ENCODE data around the gene GAGE12J.
"Not testable (repeated sequence)": the region's sequence is repeated elsewhere in the genome, so short reads cannot be mapped to it uniquely, and the experiment has no call there.

GAGE12J gene, protein sequence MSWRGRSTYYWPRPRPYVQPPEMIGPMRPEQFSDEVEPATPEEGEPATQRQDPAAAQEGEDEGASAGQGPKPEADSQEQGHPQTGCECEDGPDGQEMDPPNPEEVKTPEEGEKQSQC

DNA sequence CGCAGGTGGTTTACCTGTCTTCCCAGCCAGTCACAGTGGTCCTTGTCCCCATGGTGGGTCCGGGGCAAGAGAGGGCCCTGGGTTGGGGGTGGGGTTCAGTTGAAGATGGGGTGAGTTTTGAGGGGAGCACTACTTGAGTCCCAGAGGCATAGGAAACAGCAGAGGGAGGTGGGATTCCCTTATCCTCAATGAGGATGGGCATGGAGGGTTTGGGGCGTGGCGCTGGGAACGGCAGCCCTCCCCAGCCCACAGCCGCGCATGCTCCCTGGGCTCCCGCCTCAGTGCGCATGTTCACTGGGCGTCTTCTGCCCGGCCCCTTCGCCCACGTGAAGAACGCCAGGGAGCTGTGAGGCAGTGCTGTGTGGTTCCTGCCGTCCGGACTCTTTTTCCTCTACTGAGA, at the start of gene GAGE12J:
Gene GAGE12J (plus strand): TSS at position 301 of the 400 bp plus-strand sequence. CDS start 1,157 bp downstream, outside the sequence.
- not testable (repeated sequence) for H3K9me3 ChIP-seq (ENCODE audit: control insufficient read depth, insufficient read depth, low read length); H3K4me3 ChIP-seq (ENCODE audit: low read length); H3K27ac ChIP-seq (ENCODE audit: low read length); H3K27me3 ChIP-seq (ENCODE audit: control insufficient read depth, insufficient read depth, low read length); H3K4me1 ChIP-seq (ENCODE audit: control insufficient read depth, insufficient read depth, low read length); H3K36me3 ChIP-seq (ENCODE audit: control insufficient read depth, insufficient read depth, low read length); DNase-seq (ENCODE audit: low read depth, low spot score)
- no CpG with 5 or more reads among the region's 16 CpGs for WGBS (ENCODE audit: insufficient coverage, insufficient read length)

DNA sequence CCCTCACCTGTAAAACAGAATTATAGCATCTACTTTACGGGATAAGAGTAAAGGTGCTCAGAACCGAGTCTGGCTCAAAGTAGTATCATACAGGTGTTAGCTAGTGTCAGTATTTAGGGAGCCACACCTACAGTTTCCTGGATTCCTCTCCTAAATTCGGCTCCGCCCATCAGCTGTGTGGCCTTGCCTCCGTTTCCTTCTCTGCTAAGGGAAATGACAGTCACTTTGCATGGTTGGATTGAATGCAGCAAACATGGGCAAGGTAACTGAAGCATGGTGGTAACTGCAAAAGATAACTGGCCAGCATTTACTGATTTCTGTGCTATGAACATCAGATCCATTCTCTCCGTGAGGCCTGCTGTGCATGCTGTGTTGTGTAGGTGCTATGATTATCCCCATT, 49.4 kb upstream of the GAGE12J start:
- H3K27ac ChIP-seq (ENCODE audit: low read length): no peak overlapping the region
- H3K27me3 ChIP-seq (ENCODE audit: control insufficient read depth, insufficient read depth, low read length): no peaks in the 10 kb centered on the region
- no peaks in the 10 kb centered on the region for H3K36me3 ChIP-seq (ENCODE audit: control insufficient read depth, insufficient read depth, low read length)
- no peak overlapping the region for H3K4me3 ChIP-seq (ENCODE audit: low read length)
- DNase-seq (ENCODE audit: low read depth, low spot score): no peak
- WGBS (ENCODE audit: insufficient coverage, insufficient read length): no CpG with 5 or more reads among the region's 6 CpGs
- H3K9me3 ChIP-seq (ENCODE audit: control insufficient read depth, insufficient read depth, low read length): no peaks in the 10 kb centered on the region
- H3K4me1 ChIP-seq (ENCODE audit: control insufficient read depth, insufficient read depth, low read length): peaks cover 2% of the 10 kb centered on the region; the same call in 1 of the 2 replicates

DNA sequence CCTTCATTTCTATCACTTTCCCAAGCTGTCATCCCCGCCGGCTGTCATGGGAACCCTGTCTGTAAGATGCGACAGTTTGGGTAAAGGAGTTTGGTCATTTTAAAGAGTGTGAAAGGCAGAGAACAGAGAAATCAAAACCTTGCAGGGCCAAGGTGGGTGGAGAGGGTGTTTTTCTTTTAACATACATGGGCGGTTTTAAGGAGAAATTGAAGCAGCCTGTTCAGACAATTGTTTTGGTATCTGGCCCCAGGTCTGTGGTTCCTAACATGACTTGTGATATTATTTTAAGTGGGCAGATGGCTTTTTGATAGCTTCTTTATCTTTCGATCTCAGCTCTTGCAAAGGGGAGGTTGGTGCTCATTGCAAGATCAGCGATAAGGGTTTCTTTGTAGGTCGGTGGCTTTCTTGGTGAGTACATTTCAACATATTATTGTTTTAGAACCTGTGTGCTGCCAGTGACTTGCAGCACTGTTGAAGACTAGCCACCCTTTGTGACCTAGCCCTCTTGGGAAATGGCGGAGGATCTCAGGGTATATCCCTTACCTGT, 48.6 kb upstream of the GAGE12J start:
- no peak for DNase-seq (ENCODE audit: low read depth, low spot score)
- no peaks in the 10 kb centered on the region for H3K9me3 ChIP-seq (ENCODE audit: control insufficient read depth, insufficient read depth, low read length)
- no peak overlapping the region for H3K4me3 ChIP-seq (ENCODE audit: low read length)
- no peaks in the 10 kb centered on the region for H3K27me3 ChIP-seq (ENCODE audit: control insufficient read depth, insufficient read depth, low read length)
- WGBS (ENCODE audit: insufficient coverage, insufficient read length): no CpG with 5 or more reads among the region's 8 CpGs
- no peak overlapping the region for H3K27ac ChIP-seq (ENCODE audit: low read length)
- H3K36me3 ChIP-seq (ENCODE audit: control insufficient read depth, insufficient read depth, low read length): no peaks in the 10 kb centered on the region
- peaks cover 2% of the 10 kb centered on the region; the same call in 1 of the 2 replicates for H3K4me1 ChIP-seq (ENCODE audit: control insufficient read depth, insufficient read depth, low read length)

DNA sequence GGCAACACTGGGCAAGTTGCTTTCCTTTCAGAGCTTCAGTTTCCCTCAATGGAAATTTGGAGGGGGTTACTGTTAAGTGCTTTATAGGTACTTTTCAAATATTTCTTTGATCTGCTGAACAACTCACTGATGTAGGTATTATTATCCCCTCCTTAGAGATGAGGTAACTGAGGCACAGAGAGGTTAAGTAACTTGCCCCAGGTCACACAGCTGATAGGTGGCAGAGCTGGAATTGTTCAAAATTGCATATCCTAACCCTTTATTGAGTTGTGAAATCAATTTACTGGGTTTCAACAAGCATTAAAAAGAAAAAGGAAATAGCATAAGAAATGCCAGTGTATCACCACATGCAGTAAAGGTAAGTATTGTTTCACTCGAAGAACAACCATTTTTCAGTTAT, 45.6 kb upstream of the GAGE12J start:
- no peaks in the 10 kb centered on the region for H3K4me1 ChIP-seq (ENCODE audit: control insufficient read depth, insufficient read depth, low read length)
- no peak overlapping the region for H3K27ac ChIP-seq (ENCODE audit: low read length)
- no CpG with 5 or more reads among the region's 1 CpG for WGBS (ENCODE audit: insufficient coverage, insufficient read length)
- H3K36me3 ChIP-seq (ENCODE audit: control insufficient read depth, insufficient read depth, low read length): no peaks in the 10 kb centered on the region
- no peak for DNase-seq (ENCODE audit: low read depth, low spot score)
- H3K27me3 ChIP-seq (ENCODE audit: control insufficient read depth, insufficient read depth, low read length): no peaks in the 10 kb centered on the region
- no peak overlapping the region for H3K4me3 ChIP-seq (ENCODE audit: low read length)
- no peaks in the 10 kb centered on the region for H3K9me3 ChIP-seq (ENCODE audit: control insufficient read depth, insufficient read depth, low read length)

DNA sequence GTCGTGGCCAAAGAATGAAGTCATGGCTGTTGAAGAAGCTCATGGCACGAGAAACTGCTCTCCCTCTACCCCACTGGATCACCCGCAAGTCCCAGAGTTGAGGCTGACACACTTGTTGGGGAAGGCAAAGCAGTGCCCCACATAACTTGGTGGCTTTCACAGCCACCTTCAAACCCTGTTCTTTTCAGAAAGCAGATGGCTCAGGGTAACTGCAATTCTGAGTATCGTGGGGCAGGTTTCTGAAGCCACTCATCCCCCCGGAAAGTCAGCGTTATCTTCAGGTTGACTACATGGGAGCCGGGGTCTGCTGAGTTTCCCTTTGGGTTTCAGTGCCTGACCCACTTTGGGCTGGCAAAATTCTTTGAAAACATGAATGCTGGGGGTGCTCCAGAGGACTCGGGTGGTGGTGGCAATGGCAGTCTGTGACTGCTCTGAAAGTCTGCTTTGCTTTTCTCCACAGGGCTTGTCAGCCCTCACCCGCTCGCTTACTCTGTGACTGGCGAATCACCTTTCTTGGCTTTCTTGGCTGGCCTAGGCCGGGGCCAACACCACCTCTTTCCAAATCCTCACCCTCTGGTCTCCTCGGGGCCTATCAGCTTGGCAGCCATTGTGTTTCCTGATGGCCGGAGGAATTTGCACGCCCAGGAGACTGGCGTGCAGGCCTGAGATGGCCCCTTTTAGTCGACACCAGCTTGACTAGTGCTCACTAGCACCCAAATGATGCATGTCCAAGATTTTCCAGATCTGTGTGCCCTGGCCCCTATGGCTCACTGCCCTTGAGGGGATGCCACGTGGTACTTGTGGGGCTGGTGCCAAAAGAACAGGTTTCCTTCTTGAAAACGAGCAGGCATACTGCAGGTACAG, 44.9 kb upstream of the GAGE12J start:
- DNase-seq (ENCODE audit: low read depth, low spot score): no peak
- Histone ChIP-seq H3K27me3 (ENCODE audit: control insufficient read depth, insufficient read depth, low read length) (no peaks in the 10 kb centered on the region), H3K27ac (ENCODE audit: low read length) (no peak overlapping the region), H3K4me3 (ENCODE audit: low read length) (no peak overlapping the region), H3K9me3 (ENCODE audit: control insufficient read depth, insufficient read depth, low read length) (no peaks in the 10 kb centered on the region), H3K4me1 (ENCODE audit: control insufficient read depth, insufficient read depth, low read length) (no peaks in the 10 kb centered on the region), H3K36me3 (ENCODE audit: control insufficient read depth, insufficient read depth, low read length) (no peaks in the 10 kb centered on the region)
- no CpG with 5 or more reads among the region's 19 CpGs for WGBS (ENCODE audit: insufficient coverage, insufficient read length)

DNA sequence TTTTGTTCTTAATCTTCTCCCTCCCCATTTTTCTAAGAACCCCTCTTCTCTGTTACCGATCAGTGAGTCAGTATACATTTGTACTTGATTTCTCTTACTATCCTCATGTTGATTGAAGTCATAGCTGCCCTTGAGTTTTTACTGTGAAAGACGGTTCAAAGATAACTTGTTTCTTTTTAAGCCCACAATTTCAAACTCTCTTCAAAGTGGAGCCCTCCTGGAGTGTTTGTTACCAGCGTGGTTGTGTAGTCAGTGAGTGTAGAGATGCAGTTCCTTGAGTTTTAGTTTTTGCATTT, 44.4 kb upstream of the GAGE12J start:
- Histone ChIP-seq H3K27ac (ENCODE audit: low read length) (no peak overlapping the region), H3K9me3 (ENCODE audit: control insufficient read depth, insufficient read depth, low read length) (no peaks in the 10 kb centered on the region), H3K27me3 (ENCODE audit: control insufficient read depth, insufficient read depth, low read length) (no peaks in the 10 kb centered on the region), H3K4me1 (ENCODE audit: control insufficient read depth, insufficient read depth, low read length) (peaks cover under 1% of the 10 kb centered on the region; the same call in 1 of the 2 replicates), H3K4me3 (ENCODE audit: low read length) (no peak overlapping the region), H3K36me3 (ENCODE audit: control insufficient read depth, insufficient read depth, low read length) (no peaks in the 10 kb centered on the region)
- no CpG with 5 or more reads among the region's 3 CpGs for WGBS (ENCODE audit: insufficient coverage, insufficient read length)
- no peak for DNase-seq (ENCODE audit: low read depth, low spot score)

DNA sequence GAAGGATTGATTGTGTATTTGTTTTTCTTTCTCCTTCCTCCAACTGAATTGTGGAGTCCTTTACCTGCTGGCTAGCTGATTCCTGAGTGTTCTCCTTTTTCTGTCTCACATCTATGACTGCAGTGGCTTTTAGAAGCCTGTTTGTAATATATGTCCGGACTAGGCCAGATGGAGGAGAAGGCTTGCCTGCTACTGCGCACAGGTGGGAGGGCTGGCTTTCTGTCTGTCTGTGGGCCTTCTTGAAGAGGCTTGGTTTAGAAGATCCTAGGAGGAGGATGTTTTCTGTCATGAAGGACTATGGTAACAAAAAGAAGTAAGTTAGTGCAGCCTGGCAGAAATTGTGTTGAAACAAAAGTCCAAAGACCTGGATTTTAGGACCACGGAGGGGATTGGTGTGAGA, 43.8 kb upstream of the GAGE12J start:
- H3K4me3 ChIP-seq (ENCODE audit: low read length): no peak overlapping the region
- peaks cover 2% of the 10 kb centered on the region; the same call in 1 of the 2 replicates for H3K4me1 ChIP-seq (ENCODE audit: control insufficient read depth, insufficient read depth, low read length)
- no peak overlapping the region for H3K27ac ChIP-seq (ENCODE audit: low read length)
- DNase-seq (ENCODE audit: low read depth, low spot score): no peak
- WGBS (ENCODE audit: insufficient coverage, insufficient read length): no CpG with 5 or more reads among the region's 3 CpGs
- H3K9me3 ChIP-seq (ENCODE audit: control insufficient read depth, insufficient read depth, low read length): no peaks in the 10 kb centered on the region
- no peaks in the 10 kb centered on the region for H3K27me3 ChIP-seq (ENCODE audit: control insufficient read depth, insufficient read depth, low read length)
- no peaks in the 10 kb centered on the region for H3K36me3 ChIP-seq (ENCODE audit: control insufficient read depth, insufficient read depth, low read length)

DNA sequence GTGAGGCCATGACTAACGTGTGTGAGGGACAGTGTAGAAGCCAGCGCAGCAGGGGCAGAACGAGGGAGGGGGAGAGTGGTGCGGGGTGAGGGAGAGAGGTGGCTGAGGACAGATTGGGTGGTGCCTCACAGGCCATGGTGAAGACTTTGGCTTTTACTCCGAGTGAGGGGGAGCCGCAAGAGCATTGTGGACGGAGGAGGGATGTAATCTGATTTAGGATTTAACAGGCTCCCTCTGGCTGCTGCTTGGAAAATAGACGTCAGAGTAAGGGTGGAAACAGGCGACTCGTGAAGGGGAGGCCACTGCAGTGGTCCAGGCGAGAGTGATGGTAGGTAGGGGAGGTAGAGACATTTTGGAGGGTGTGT, 39.2 kb upstream of the GAGE12J start:
- no peak for DNase-seq (ENCODE audit: low read depth, low spot score)
- no CpG with 5 or more reads among the region's 11 CpGs for WGBS (ENCODE audit: insufficient coverage, insufficient read length)
- peaks cover 2% of the 10 kb centered on the region; the same call in 1 of the 2 replicates for H3K4me1 ChIP-seq (ENCODE audit: control insufficient read depth, insufficient read depth, low read length)
- H3K36me3 ChIP-seq (ENCODE audit: control insufficient read depth, insufficient read depth, low read length): no peaks in the 10 kb centered on the region
- H3K27me3 ChIP-seq (ENCODE audit: control insufficient read depth, insufficient read depth, low read length): no peaks in the 10 kb centered on the region
- H3K9me3 ChIP-seq (ENCODE audit: control insufficient read depth, insufficient read depth, low read length): no peaks in the 10 kb centered on the region
- no peak overlapping the region for H3K4me3 ChIP-seq (ENCODE audit: low read length)
- no peak overlapping the region for H3K27ac ChIP-seq (ENCODE audit: low read length)

DNA sequence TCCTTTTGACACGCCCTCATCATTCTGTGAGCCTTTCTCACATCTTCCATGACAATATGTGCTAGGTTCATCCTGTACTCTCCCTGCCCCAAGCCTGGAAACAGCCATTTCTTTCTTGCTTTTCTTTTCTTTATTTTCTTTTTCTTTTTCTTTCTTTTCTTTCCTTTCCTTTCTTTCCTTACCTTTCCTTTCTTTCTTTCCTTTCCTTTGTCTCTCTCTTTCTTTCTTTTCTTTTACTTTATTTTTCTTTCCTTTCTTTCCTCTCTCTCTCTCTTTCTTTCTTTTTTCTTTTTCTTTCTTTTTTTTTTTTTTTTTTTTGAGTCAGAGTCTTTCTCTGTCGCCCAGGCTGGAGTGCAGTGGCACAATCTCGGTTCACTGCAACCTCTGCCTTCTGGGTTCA, 37.6 kb upstream of the GAGE12J start:
- Histone ChIP-seq H3K36me3 (ENCODE audit: control insufficient read depth, insufficient read depth, low read length) (no peaks in the 10 kb centered on the region), H3K4me3 (ENCODE audit: low read length) (no peak overlapping the region), H3K9me3 (ENCODE audit: control insufficient read depth, insufficient read depth, low read length) (no peaks in the 10 kb centered on the region), H3K27me3 (ENCODE audit: control insufficient read depth, insufficient read depth, low read length) (no peaks in the 10 kb centered on the region), H3K27ac (ENCODE audit: low read length) (no peak overlapping the region), H3K4me1 (ENCODE audit: control insufficient read depth, insufficient read depth, low read length) (peaks cover 2% of the 10 kb centered on the region; the same call in 1 of the 2 replicates)
- no peak for DNase-seq (ENCODE audit: low read depth, low spot score)
- WGBS (ENCODE audit: insufficient coverage, insufficient read length): no CpG with 5 or more reads among the region's 3 CpGs

DNA sequence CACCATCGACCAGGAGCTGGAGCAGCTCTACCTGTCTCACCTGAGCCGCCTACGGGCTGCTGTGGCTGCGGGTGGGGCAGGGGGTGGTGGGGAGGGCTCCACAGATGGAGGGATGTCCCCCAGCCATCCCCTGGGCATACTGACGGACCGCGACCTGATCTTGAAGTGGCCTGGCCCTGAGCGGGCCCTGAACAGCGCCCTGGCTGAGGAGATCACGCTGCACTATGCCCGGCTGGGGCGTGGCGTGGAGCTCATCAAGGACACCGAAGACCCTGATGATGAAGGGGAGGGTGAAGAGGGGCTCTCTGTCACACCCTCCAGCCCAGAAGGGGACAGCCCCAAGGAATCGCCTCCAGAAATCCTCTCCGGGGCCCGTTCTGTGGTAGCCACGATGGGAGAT, 35.7 kb upstream of the GAGE12J start:
- Histone ChIP-seq H3K4me1 (ENCODE audit: control insufficient read depth, insufficient read depth, low read length) (peaks cover 2% of the 10 kb centered on the region; the same call in 1 of the 2 replicates), H3K9me3 (ENCODE audit: control insufficient read depth, insufficient read depth, low read length) (no peaks in the 10 kb centered on the region), H3K27me3 (ENCODE audit: control insufficient read depth, insufficient read depth, low read length) (no peaks in the 10 kb centered on the region), H3K27ac (ENCODE audit: low read length) (no peak overlapping the region), H3K36me3 (ENCODE audit: control insufficient read depth, insufficient read depth, low read length) (no peaks in the 10 kb centered on the region), H3K4me3 (ENCODE audit: low read length) (no peak overlapping the region)
- no peak for DNase-seq (ENCODE audit: low read depth, low spot score)
- WGBS (ENCODE audit: insufficient coverage, insufficient read length): no CpG with 5 or more reads among the region's 18 CpGs

All from iPS DF 6.9 (cell line).